HT1080 (cell line): ENCODE measurements around the gene TSPAN33. TPM values are rescaled to one million over a fixed set of nuclear protein-coding genes. Genes with fewer than 3 reads are reported as not detected.

ENCODE experiments used
- DNase-seq: peaks from one replicate; pipeline ENCODE4 v3.0.0-alpha.2; 2015; ENCODE audit warnings: low read depth
- total RNA-seq: library from RNA; depleted of rRNA; stranded (reverse); fragments of >200 nt; shearing (Covaris generic); gene quantifications from 2 replicates; pipeline ENCODE4 v1.2.3, GENCODE V29; 2014

TSPAN33 gene
- total RNA-seq, 1 experiment from 2014 or later: 0.08 TPM

DNA sequence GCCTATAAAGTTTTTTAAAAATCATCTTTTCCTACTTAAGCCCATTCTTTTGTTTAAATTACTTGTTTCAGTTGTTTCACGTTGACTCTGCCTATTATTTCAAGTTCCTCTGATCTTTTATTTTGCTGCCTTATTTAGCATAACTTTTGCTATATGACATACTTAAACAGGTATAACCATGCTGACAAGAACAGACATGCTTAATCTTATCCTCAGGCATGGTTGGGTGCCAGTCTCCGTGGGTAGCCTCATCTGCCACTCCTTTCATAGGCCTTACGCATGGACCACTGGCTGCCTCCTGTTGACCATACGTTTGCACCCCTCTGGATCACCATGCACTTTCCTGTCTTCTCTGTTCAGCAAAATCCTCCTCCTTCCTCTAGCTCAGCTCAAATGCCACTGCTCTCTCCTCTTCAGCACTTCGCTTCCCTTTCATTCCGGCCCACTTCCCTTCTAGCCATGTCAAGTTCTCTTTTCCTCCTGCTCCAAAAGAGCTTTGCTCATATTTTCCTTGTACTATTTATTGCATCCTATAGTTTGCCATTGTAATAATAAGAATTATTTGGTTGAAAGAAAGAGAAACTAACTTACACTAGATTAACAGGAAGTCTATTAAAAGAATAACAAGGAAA is 10.0 kb upstream of the TSPAN33 start:
- no peak for DNase-seq

DNA sequence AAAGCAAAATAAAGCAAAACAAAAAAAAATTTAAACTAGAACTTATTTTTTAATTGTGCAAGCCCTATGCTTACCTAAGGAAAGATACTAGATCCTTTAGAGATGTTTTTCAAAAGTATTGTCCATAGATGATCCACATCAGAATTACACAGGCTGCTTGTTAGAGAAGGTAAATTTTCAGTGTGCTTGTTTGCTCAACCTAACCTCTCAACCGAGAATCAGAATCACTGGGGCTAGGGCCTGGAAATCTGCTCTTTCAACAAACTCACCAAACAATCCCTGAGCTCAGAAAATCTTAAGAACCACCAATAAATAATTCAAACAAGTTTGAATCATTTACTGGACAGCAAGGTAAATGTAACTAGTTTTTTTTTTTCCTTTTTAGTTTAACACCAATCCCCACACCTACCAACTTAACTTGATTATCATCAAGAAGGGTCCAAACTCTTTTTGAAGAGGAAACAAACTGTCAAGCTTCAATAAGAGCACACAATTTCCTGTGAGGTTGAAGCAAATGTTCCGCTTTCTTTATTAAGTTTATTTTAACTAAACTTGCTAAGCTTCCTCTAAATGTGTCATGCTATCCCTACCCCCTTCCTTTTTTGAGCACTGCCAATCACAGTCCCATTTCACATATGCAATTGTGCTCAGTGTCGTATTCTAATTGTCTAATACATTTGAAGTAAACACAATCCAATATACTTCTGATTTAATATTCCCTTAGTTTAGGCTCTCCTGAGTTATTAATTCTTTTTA is 7.4 kb upstream of the TSPAN33 start:
- DNase-seq: no peak

DNA sequence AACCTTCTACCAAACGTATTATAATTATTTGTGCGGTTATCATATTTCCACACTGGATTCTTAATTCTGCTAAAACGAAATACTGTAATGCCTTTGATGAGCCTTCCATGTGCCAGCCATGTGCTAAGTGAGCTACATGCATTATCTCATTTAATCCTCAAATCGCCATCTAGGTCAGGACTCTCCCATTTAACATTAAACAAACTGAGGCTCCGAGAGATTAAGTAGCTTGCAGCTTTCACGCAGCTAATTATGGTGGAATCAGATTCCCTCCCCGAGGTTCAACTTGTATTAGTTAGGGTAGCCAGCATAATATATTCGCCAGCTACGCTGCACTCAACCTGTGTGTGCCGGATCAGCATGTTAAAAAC is 798 bp upstream of the TSPAN33 start:
- no peak for DNase-seq

DNA sequence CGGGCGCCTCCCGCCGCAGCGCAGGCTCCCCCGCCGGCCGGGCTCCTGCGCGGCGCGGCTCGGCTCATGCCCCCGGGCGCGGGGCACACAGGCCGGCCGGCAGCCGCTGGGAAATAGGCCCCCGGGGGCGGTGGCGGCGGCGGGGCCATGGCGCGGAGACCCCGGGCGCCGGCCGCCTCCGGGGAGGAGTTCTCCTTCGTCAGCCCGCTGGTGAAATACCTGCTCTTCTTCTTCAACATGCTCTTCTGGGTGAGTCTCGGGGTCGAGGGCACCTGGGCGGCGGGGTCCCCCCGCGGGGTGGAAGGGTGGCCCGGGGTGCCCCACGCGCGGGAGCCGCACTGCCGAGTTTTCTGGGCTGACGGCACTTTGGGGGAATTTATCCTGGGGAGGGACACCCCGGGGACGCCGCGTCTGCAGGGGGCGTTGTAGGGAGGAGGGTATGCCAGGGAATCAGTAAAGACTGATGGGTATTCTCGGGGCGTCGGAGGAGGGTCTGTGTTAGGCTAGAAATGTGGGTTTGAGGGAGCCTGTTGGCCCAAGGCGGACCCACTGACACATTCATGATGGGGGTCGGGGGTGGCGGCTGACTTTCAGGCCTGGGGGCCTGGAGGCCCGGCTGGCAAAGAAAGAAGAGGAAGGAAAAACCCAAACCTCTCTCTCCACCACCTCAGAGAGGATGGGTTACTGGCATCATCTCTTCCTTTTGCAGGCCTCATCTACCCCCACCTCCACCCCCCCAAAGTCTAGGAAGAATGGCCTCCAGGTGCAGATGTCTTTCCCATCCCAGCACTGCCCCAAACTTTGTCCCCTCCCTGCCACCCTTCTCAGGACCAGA is 544 bp downstream of the TSPAN33 start:
- DNase-seq: no peak

DNA sequence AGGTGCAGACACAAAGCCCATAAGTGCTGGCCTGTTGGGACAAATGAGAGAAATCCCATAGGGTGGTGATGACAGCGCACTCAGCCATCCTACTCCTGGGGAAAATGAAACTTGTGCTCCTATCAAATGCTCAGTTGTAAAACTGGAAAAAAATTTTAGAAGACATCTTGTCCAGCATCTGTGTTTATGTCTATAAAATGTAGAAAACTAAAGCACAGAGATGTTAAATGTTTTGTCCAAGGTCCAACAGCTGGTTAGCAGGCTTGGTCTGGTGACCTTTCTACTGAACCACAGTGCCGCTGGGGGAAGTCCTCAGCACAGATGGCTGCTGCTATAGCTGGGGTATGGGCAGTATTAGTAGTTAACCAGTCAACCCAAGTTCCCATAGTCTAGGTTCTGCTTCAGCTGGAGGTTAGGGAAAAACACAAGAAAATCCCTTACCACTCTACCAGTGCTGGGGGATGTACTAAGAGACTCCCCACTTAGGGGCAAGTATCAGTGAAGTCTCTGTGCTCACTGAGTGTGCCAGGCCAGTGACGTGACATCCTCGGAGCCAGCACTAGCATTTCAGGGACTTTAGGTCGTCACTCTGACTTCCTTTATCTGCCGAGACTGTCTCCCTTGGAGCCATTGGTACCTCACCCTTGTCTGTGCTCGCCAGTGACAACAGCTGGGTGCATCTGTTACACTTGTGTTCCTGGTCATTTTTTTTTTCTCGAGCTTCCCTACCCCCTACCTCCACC is 1.9 kb downstream of the TSPAN33 start:
- no peak for DNase-seq

DNA sequence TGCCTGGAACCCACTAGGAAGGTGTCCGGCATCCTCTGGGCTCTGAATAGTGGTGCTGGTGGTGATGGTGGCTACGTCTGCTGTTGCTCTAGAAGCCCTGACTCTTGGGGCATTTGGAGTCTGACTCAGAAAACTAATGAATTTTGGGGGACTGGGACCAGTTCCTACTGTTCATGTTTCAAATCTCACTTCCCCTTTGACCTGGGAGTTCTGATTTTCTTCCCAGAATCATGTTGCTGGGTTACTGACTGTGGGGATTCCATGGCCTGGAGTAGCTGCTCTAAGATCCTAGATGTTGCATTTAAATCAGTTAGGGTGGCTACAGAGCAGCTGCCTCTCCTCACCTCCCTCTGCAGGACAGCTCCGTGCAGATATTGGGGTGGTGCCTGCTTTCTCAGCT is 3.2 kb downstream of the TSPAN33 start:
- no peak for DNase-seq

DNA sequence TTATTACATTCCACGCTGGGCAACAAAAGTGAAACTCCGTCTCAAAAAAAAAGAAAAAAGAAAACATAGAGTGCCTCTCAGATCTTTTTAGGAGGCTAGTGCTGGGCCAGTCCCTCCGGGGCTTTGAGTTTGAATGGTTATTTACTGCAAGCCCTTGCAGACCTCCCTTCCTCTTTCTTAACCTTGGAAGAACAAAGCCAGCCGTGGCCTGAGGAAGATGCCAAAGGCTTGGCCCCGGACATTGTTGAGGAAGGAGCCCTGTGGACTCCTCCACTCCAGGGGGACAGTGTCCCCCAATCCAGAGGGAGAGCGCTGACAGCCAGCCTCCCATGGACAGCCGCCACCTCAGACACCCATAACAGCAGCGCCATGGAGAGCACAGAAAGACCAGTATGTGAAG is 5.0 kb downstream of the TSPAN33 start:
- DNase-seq: no peak

DNA sequence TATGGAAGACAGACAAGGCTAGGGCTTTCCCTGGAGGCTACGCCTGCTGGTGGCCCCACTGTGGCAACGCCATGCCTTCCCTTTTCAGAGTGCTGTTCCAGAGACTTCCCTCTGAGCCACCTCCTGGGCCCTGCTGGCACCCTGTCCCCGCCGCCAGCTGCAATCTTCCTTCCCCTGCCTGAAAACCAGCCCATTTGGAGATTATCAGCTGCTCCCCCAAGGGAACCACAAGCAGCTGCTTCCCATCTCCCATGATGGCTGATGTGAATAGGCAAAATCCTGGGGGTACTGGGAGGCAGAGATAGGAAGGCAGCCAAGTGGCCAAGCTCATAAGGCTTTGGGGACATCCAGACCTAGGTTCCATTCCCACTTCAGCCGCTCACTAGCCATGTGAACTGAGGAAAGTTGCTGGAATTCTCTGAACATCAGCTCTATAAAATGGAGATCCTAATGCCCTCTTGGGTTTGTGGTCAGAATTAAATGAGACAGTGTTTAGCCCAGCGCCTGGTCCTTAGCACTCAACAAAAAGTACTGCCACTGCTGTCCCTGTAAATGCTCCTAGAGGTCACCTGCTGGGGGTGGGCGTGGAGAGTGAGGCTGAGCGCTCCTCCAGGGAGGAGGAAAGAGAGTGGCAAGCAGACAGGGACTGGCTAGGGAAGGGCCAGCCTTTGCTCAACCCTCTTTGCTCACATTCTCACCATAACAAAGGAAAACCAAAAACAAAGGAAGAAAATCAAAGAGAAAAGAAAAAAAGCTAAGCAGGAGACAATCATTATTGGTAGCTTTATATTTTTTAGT is 5.9 kb downstream of the TSPAN33 start:
- DNase-seq: no peak

DNA sequence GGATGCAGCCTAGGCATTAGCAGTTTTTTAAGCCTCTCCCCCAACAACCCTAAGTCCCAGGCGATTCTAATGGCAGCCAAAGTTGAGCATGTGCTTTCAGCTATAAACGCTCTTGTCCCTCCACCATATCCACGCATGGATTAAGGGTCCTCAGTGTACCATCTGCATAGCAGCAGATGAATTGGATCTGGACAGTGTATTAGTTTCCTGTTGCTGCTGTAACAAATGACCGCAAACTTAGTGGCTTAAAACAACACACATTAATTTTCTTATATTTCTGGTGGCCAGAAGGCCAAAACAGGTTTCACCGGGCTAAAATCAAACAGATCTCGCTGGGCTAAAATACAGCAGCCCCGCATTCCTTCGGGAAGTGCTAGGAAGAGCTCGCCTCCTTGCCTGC is 13.1 kb downstream of the TSPAN33 start:
- no peak for DNase-seq

DNA sequence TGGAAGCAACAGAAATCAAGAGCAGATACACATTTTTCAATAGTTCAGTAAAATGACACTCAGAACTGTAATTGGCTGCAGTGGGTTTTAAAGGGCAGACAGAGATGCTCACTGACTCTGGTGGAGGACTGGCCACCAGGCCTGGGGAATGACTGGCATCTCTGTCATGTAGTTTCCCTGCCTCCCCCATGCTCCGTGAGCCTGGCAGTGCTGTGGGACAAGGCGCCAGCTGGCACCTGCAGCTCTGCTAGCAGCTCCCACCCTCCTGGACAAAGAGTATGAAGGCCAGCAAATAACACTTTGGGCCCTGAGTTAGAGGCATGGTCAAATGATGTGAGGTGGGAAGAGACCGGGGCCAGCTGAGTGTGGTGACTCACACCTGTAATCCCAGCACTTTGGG is 15.0 kb downstream of the TSPAN33 start:
- DNase-seq: no peak

DNA sequence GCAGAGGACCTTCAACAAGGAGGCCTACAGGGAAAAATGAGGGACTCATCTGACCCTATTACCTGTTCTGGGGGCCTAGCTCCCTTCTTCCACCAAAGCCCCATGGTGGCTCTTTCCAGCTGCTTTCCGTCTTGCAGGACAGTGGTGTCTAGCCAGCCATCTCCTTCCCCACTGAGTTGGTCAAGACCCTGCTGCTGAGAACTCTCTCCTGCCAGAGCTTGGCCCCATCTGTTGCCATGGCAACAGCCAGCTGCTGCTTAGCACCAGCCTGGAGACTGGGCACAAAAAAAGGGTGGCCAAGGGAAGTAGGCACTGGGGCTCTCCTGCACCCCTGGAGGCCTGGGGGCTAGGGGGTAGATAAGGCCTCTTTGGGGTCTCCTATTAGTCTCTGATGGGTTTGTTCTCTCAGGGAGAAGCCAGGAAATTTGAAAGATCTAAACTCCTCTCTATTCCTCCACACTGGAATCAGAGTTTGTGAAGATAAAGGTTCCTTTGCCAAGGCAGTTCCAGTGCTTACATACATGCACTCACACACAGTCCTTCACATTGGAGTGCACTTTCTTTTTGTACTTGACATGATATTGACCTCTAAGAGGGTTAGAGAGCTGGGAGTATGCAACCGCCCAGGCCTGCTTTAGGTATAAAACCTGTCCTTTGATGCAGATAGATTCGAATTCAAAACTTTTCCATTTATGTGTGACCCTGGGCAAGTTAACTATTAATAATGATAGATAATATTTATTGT is 15.8 kb downstream of the TSPAN33 start:
- no peak for DNase-seq

DNA sequence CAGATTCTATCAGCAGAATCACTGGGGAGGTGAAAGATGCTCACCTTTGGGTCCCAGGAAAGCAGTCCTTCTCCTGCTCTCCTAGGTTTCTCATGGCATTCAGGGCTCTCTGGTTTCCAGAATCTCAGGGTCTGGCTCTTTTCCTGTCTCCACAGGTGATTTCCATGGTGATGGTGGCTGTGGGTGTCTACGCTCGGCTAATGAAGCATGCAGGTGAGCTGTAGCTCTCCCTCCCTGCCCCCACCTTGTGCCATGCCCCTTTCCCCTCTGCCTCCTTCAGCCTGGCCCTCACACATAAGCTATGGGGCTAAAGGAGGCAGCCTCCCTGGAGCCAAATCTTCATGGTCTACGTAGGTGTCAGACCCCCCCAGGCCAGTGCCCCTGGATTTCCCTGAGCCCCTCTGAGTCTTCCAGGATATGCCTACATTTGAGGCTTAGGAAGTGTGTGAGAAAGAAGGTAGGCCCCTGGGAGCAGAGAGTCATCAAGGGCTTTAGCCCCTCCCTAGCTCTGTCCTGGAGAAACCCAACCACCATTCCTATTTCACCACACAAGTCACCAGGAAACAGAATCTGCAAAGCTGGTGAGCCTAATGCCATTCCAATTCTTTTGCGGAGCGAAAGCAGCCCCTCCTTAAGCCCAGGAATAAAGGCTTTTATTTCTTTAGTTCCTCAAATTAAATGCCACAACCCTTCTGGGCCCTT is 17.2 kb downstream of the TSPAN33 start:
- DNase-seq: no peak

DNA sequence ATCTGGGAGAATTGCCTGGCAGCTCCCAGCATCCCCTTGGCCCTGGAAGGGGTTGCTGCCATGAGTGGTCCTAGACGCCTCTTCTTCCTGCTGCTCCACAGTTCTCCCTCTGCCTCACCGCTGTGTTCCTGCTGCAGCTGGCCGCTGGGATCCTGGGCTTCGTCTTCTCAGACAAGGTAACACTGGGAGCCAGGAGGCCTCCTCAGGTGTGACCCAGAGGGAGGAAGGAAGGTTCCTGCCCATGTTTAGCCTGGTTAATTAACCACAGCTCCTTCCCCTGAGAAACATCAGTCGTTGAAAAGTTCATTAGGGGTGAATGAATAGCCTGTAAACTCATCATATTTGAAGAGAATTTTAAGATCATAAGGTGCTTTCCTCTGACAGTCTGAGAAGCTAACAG is 18.2 kb downstream of the TSPAN33 start:
- no peak for DNase-seq

DNA sequence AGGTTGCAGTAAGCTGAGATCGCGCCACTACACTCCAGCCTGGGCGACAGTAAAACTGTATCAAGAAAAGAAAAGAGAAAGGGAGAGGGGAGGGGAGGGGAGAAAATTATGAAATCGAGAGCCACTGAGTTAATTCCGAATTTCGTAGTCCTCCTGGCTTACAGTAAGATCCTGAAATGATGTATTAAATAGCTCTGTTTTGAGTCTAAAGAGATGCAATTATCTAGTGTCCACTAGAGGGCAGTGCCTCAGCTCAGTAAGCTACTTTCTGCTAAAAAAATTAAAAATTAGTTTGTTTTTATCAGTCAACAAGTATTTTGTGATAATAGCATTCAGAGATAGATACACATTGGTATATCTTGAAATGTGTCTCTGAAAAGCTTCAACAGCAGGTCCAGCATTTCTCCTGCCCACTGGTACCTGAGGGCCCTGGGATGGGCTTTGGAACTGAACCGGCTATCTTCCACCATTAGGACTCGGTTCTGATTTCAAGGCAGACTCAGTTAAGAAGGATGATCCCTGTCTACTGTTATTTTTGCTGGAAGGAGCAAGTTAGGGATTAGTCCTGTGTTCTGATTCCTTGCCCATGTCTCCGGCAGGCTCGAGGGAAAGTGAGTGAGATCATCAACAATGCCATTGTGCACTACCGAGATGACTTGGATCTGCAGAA is 19.5 kb downstream of the TSPAN33 start:
- DNase-seq: no peak

DNA sequence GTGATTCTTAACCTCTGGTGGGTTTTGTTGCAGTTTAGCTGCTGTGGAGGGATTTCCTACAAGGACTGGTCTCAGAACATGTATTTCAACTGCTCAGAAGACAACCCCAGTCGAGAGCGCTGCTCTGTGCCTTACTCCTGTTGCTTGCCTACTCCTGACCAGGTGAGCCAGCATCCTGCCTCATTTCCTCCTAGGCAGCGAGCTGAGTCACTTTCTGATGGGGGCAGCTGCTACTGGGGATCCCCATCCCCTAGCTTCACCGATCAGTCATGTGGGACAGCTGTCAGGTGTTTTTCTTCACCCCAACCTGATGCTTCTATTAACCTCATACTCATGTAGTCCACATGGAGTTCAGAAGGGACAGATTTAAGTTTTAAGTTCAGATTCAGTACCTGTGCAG is 22.2 kb downstream of the TSPAN33 start:
- DNase-seq: no peak

DNA sequence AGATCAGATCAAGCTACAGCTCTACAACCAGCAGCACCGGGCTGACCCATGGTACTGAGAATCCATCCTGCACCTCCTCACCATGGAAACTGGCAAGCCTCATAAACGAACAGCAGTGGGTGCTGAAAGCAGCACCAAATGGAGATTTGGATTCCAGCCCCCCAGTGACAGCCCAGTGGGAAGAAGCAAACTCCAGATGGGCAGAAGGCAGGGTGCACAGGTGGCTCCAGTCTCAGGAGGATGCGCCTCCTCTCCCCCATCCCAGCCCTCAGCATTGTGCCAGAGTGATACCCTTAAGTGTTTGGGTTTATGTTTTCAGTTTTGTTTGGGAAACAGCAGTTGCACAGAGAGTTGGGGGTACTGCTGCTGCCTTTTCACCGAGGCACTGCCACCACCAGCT is 23.3 kb downstream of the TSPAN33 start:
- DNase-seq: no peak

DNA sequence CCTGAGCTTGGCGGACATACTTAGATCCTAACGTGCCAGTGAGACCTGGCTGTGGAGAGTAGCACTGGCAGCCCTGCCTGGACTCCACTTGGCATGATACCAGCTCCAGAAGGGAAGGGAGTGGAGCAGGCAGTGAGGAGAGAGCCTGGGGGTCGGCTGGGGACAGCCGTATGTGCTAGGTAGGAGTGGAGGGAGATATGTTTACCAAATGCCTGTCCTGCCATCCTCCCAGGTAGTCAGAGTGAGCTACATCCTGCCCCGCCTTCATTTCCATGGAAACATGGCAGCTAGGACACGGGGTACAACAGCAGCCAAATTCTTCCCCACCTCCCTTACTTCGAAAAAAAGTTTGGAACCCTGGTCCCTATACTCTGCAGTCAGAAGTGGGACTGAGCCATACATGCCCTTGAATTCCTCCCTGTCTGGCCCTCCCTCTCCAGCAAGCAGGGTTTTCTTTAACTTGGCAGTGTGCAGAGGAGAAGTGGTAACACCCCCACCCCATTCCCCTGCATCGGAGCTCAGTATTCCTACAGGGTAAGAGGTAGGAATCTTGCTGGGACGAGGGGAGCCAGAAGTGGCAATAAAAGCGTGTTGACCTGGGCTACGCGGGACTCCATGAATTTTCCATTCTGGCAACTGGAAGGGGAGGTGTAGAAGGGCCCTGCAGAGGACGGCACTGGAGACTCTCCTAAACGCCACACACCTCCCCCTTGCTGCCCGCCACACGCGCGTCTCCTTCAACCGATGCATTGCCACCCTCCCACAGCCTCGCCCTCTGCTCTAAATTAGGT is 23.9 kb downstream of the TSPAN33 start:
- no peak for DNase-seq

DNA sequence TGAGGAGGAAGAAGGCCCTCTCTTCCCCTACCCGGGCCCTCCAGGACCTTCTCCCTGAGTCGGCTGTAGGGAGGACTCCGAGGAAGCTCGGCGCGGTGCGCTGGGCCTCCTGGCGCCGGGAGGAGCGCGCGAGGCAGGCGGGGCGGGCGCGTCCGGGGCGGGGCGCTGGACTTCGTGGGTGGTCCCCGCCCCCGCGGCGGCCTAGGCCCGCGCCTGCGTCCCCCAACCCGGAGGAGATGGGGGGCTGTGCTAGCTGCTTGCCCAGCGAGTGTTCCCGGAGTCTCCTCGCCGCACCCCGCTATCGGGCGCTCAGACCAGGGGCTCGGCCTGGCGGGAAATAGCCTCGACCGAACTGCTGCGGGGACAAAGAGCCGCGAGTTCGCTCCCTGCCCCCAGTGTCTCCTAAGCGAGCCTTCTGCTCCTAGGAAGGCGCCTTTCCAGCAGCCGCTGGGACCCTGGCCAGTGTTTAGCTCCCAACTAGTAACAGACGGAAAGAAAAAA is 24.7 kb downstream of the TSPAN33 start:
- DNase-seq: no peak
